ENCODE measurements around the gene TMEM204. TPM values are rescaled to one million over a fixed set of nuclear protein-coding genes. Genes with fewer than 3 reads are reported as not detected.
A peak's percentile ranks its signal among the peaks of the same experiment; 100 is the strongest.

Gene TMEM204
- 10 to 100 TPM; 28.6 to 48.2 (median 36.6) TPM for total RNA-seq

DNA sequence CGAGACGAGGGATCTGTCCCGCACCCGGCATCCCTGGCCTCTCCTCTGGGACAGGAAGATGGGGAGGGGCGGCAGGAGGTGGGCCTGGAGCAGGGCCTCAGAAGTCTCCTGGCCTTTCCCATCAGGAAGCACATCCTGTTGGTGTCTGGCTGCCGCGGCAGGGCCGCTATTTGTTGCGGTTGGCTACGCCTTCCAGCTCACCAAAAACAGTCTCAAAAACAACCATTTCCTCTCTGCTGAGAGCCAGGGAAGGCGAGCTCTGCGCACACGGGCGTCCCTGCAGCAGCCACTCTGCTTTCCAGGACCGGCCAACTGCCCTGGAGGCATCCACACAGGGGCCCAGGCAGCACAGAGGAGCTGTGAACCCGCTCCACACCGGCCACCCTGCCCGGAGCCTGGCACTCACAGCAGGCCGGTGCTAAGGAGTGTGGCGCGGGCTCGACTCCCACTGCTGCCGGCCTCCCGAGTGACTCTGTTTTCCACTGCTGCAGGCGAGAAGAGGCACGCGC is at the start of gene TMEM204:
Gene TMEM204 (plus strand): TSS at position 224 of the 509 bp plus-strand sequence. CDS start 610 bp downstream, outside the sequence.
- no peak for TF ChIP-seq EP300 (IDR thresholded peaks at IDR 0.05)
- TF ChIP-seq CTCF (IDR thresholded peaks at IDR 0.05): no peak
- peak; percentile 66 to 87 for TF ChIP-seq POLR2A (IDR thresholded peaks at IDR 0.05)
- TF ChIP-seq POLR2AphosphoS5 (IDR thresholded peaks at IDR 0.05): peak; percentile 67
- H3K9me3 ChIP-seq: no peaks in the 10 kb centered on the region
- peak; percentile 66 for ATAC-seq
- H3K27ac ChIP-seq: peak within 1 kb of the TSS; percentile 74 to 92 (median 86)
- no peaks in the 10 kb centered on the region for H3K27me3 ChIP-seq
- peaks cover 0 to 78% (median 36%) of the 10 kb centered on the region in 3 donors for H3K4me1 ChIP-seq
- no CpG with 5 or more reads among the region's 27 CpGs for WGBS, 2 donors (ENCODE audit: low coverage in 1 of 2)
- H3K36me3 ChIP-seq: peaks cover 0 to 40% of the 10 kb centered on the region in 2 donors
- peak within 1 kb of the TSS; percentile 46 to 67 for H3K4me3 ChIP-seq

GRCh38 chr16:1485847-1486496 is 47.5 kb upstream of the TMEM204 start:
- ATAC-seq: no peak
- H3K27ac ChIP-seq: no peak overlapping the region
- H3K36me3 ChIP-seq: no peaks in the 10 kb centered on the region
- WGBS, 2 donors (ENCODE audit: low coverage in 1 of 2): no CpG with 5 or more reads among the region's 40 CpGs
- peaks cover 14% of the 10 kb centered on the region for H3K27me3 ChIP-seq
- TF ChIP-seq CTCF (IDR thresholded peaks at IDR 0.05): no peak
- no peak for TF ChIP-seq POLR2AphosphoS5 (IDR thresholded peaks at IDR 0.05)
- TF ChIP-seq POLR2A (IDR thresholded peaks at IDR 0.05): no peak
- no peak for TF ChIP-seq EP300 (IDR thresholded peaks at IDR 0.05)
- H3K4me3 ChIP-seq: no peak overlapping the region
- H3K9me3 ChIP-seq: no peaks in the 10 kb centered on the region
- no peaks in the 10 kb centered on the region for H3K4me1 ChIP-seq

DNA sequence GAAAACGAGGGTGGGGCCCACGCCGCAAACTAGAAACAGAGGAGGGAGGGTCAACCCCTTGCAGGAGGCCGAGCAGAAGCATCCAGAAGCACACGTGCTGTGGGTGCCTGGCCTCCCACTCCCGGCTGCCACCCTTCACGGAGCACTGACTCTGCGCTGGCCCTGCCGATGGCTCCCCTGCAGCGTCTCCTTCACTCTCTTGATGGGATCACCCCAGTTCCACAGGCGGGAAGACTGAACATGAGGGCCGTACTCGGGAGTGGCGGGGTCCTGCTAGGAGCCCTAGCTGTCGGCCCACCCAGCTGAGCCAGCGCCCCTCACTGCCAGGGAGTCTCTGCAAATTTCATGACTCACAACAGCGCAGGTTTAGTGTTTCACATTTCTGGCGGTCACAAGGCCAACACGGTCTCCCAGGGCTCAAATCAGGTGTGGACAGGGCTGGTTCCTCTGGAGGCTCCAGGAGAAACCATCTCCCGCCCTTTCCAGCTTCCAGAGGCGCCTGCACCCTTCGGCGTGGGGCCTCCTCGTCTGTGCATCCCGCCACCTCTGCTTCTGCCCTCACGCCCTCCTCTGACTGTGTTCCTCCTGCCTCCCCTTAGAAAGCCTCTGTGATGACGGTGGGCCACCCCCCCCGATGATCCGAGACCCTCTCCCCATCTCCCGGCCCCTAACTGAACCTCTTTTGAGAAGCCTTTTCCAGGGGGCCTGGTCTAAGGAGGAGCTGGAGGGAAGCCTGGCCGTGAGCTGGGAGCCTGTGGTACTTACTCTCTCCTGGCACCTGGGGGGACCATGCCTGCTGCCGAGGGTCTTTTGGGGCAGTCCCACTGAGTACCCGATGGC is 46.7 kb upstream of the TMEM204 start:
- H3K4me1 ChIP-seq: no peaks in the 10 kb centered on the region
- no peak for ATAC-seq
- TF ChIP-seq CTCF (IDR thresholded peaks at IDR 0.05) (no peak), POLR2A (IDR thresholded peaks at IDR 0.05) (no peak), POLR2AphosphoS5 (IDR thresholded peaks at IDR 0.05) (no peak), EP300 (IDR thresholded peaks at IDR 0.05) (no peak)
- H3K27me3 ChIP-seq: peaks cover 7% of the 10 kb centered on the region
- H3K9me3 ChIP-seq: no peaks in the 10 kb centered on the region
- no peak overlapping the region for H3K27ac ChIP-seq
- 87 to 88% methylated on average over 6 of the region's 33 CpGs for WGBS, 2 donors (ENCODE audit: low coverage in 1 of 2)
- H3K36me3 ChIP-seq: no peaks in the 10 kb centered on the region
- H3K4me3 ChIP-seq: no peak overlapping the region

- no peak overlapping the region for H3K4me3 ChIP-seq
- no peak for ATAC-seq
- TF ChIP-seq CTCF (IDR thresholded peaks at IDR 0.05): no peak
- TF ChIP-seq EP300 (IDR thresholded peaks at IDR 0.05): no peak
- TF ChIP-seq POLR2AphosphoS5 (IDR thresholded peaks at IDR 0.05): no peak
- no peak for TF ChIP-seq POLR2A (IDR thresholded peaks at IDR 0.05)
- 93 to 97% methylated on average over 7 to 8 of the region's 39 CpGs for WGBS, 2 donors (ENCODE audit: low coverage in 1 of 2)
- no peaks in the 10 kb centered on the region for H3K9me3 ChIP-seq
- no peak overlapping the region for H3K27ac ChIP-seq
- no peaks in the 10 kb centered on the region for H3K36me3 ChIP-seq
- no peaks in the 10 kb centered on the region for H3K27me3 ChIP-seq
- H3K4me1 ChIP-seq: peaks cover 0 to 3% (median 2%) of the 10 kb centered on the region in 3 donors
Measured at GRCh38 chr16:1487395-1488053, 45.9 kb upstream of the TMEM204 start.
